Stimulated activated CD4-positive, alpha-beta T cell treated with anti-CD3 and anti-CD28 coated beads, TNF-alpha, amount 100 ng/mL, for 1 hour (primary cell): ENCODE measurements around the gene FHL2.

Experiments
- DNase-seq, 3 donors: peaks; one replicate each; pipeline ENCODE4 v3.0.0-alpha.2; 2020; ENCODE audit warnings: low read depth in 3 of 3, low spot score in 1 of 3

Gene FHL2

DNA sequence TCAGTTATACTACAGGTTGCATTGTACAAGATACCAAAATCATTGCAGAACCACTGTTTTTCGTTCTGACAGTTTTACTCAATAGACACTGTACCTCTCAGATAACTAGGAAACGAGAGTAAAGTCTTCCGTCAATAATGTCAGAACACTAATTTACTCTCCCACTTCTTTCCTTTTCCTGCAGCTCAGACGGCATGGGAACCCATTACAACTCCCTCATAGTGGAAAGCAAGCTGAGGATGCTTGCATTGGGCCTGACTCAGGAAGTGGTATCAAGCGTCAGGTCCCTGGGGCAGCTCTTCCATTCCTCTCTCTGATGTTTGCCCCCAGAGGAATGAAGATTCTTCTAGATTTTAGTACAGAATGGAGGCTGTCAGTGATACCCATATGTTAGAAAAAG lies 23.9 kb upstream of the FHL2 start:
- DNase-seq, result no peak

DNA sequence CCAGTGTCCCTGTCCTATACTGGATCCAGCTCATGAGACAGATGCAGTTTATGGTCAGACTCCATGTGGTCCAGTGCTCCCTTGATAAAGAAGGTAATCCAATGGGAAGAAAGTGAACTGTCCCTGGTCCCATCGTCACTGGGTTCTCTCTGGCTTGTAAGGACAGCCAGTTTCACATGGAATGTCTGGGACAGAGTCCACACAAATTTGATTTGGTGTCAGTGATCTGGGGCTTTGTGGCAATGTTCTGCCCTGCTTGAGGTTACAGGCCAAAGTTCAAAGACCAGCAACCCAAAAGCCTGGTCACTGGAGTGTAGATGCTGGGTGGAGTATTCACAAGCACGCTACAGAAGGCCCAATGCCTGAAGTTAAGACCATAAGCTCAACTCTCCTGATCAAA lies 22.2 kb upstream of the FHL2 start:
- DNase-seq, result no peak

- DNase-seq, result no peak
Measured at GRCh38 chr2:105418522-105418921, 19.7 kb upstream of the FHL2 start.

- DNase-seq, result no peak
Measured at GRCh38 chr2:105417857-105418436, 19.1 kb upstream of the FHL2 start.

- no peak for DNase-seq
Measured at GRCh38 chr2:105416156-105416555, 17.3 kb upstream of the FHL2 start.

DNA sequence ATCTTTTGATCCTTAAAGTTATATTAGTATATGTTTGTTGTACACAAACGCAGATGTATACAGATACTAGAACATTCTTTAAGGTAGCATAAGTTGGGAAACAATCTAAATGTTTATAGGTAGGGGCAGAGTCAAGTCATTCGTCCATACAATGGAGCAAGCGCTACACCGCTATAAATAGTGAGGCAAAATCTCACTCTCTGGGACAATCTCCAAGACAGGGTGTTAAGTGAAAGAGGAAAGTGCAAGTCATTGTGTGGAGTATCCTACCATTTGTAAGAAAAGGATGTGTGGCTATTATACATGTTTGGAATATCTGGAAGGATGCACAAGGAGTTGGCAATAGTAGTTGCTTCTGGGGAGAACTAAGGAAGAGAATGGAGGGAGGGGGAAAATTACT lies 16.2 kb upstream of the FHL2 start:
- no peak for DNase-seq

- DNase-seq, result no peak
Measured at GRCh38 chr2:105413206-105413605, 14.4 kb upstream of the FHL2 start.

GRCh38 chr2:105412584-105412983 lies 13.7 kb upstream of the FHL2 start:
- DNase-seq, result no peak

DNA sequence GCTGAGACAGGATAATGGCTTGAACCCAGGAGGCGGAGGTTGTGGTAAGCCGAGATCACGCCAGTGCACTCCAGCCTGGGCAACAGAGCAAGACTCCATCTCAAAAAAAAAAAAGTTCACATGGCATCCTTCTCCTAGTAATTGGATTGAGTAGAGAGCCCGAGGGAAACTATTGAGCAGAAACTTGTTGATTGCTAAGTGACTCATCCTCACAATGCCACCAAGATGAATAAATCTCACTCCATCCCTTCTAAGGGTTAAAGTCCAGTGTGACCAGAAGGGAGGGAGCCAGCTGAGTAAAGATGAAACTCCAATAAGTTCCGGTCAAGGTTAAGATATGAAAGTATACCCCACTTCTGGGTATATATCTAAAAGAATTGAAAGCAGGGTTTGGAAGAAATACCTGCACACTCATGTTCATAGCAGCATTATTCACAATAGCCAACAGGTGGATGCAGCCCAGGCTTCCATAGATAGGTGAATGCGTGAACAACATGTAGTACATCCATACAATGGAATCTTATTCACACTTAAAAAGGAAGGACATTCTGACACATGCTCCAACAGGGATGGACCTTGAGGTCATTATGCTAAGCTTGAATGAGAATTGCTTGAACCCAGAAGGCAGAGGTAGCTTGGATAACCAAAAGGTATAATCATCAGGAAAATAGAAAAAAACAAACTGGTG lies 13.0 kb upstream of the FHL2 start:
- no peak for DNase-seq

DNA sequence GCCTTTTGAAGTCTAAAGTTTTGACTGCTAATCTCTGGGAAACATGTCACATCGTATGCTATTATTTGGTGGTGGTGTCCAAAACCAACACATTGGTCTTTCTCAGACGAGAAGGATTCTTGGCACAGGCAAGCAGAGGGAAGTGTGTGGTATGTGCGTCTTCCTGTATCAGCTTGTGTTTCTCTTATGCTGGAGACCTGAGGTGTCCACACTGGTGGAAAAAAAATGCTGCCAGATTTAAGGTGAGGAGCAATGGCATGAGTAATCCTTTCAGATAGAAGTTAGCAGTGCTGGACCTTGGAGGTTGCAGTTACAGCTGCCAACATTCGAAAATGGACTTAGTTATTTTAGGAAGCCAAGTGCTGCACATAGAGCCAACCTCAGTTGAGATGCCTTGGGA lies 11.7 kb upstream of the FHL2 start:
- DNase-seq, result no peak

GRCh38 chr2:105409717-105410116 lies 10.9 kb upstream of the FHL2 start:
- no peak for DNase-seq

GRCh38 chr2:105407946-105408743 lies 9.3 kb upstream of the FHL2 start:
- no peak for DNase-seq

DNA sequence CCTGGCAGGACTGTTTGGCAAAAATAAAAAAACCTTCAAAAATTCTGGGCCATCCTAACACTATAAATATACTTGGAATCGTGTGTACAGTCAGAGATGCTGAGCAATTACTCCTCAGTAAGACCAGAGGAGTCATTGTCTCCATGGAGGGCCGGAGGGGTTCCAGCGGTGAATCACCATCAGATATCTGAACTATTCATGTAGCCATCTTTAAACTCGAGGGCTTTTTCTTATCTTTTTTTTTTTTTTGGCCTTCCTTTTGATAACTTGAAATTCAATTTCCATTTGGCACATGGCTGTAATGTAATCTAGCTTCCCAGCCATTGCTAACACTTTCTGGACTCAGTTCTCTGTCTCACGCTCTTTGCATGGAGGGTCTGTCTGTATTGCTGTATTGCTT lies 7.4 kb upstream of the FHL2 start:
- DNase-seq, result no peak

GRCh38 chr2:105405291-105405690 lies 6.4 kb upstream of the FHL2 start:
- DNase-seq, result no peak

- DNase-seq, result no peak
Measured at GRCh38 chr2:105404736-105405135, 5.9 kb upstream of the FHL2 start.

DNA sequence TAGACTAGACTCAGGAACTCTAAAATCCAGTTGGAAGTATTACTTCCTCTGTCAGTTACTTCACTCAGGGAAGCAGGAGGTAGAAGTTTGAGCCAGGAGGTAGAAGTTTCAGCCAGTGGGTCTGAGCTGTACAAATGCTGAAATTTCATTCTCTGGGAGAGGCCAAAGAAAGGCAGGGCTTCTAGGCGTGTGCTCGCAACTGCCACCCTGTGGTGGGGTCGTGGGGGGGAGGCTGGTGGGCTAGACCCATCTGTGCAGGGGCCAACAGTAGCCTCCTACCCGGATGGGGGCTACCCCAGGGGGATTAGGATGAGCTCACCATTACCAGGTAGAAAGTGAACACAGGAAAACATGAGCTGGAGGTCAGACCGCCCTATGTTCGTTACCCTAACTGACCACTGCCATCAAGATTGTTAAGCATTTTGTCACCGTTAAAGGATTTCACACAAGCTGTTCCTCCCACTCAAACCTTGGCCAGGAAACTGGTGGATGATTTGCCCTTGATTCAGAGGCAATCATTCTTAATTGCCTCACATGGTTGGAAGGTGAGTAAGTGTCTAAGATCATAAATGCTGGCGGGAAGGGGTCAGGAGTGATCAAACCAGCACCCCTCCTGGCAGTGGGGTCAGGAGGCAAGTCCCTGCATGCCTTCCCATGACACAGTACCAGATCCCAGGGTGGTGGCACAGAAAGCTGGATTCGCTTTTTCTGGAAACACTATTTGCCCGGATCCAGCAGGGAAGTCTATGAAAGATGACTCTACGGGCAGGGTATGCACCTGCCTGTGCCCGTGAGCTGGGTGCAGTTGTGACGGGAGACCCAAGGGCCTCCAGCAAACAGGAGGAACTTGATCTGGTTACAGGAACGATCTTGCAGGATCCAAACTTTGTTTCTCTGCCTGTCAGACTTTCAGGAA lies 5.2 kb upstream of the FHL2 start:
- DNase-seq, result no peak

GRCh38 chr2:105403241-105403782 lies 4.5 kb upstream of the FHL2 start:
- no peak for DNase-seq

DNA sequence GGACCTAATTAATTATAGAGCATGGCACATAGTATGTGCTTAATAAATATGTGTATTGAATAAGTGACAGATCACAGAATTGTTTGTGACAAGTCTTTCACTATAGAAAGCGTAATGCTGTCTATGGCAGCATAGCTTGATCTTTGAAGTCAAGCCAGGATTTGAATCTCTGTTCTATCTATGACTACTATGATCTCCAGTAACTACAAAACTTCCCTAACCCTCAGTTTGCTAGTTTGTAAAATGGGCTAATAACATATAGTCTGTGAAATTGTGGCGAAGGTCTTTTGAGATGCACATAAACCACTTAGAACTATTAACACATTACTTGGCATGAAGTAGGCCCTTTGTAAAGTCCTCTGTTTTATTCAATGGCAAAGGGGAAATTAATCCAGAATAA lies 4.0 kb upstream of the FHL2 start:
- DNase-seq, result no peak

- no peak for DNase-seq
Measured at GRCh38 chr2:105401867-105402266, 3.0 kb upstream of the FHL2 start.

- DNase-seq, result no peak
Measured at GRCh38 chr2:105400138-105400540, 1.3 kb upstream of the FHL2 start.

DNA sequence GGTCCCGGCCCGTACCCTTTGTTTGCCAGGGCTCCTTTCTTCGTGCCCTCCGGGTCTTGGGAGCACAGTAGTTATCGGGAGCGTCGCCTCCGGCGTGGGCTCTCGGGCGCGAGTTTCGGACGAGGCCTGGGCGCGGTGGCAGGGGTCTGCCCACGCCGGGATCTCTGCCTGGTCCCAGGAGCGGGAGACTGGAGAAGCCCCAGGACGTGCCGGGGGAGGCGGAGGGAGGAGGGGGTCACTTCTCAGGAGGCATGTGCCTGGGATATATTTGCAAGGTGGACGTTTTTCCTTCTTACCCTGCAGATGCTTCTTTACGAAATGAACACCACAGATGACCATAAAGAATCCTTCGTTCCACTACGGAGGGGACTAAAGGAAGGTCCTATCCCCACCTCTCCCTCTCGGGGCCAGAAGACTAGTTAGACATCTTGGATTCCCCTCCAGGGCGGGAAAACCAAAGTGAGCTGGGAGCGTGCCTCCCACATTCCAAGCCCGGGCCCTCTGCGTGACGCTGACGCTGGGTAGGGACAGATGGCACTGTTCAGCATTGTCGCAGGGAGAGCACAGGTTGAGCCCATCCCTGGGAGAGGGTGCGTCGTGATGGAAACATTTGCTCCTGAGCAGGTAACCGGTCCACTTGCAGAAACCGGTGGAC lies 483 bp upstream of the FHL2 start:
- DNase-seq, result peak in 1 of 3 donors; percentile 2
